SIG-M5 (cell line): ENCODE data around the gene SCAPER.

Source experiments
- DNase-seq: peaks from one replicate; lab custom pipeline; 2025; lab: John Stamatoyannopoulos, UW

Gene SCAPER

DNA sequence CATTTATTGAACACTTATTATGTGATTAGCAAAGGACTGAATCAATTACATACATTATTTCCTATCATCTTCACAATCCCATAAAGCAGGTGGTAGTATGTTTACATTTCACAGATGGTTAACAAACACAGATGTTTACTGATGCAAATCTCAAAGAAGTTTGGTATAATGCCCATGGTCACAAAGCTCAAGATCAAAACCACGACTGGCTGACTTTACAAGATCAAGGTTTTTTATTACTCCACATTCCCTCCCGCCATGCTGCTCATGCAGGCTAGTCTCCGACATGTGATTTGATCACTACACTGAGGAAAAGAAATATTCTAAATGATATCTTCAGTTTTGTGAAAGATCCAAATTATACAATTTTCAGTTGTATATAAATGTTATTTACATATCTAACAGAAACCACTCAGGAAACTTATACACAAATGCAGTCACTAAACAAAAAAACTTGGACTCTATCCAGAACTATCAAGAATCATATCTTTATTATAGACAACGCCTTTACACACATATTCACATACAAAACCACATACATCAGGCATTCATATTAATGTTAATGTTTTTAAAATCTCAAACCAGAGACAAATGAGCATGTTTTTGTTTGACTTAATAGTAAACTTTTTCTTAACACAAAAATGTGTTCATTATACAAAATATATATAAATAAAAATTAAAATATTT lies 235.5 kb downstream of the SCAPER start:
- no peak for DNase-seq

GRCh38 chr15:76668900-76669299 lies 236.2 kb downstream of the SCAPER start:
- no peak for DNase-seq

GRCh38 chr15:76667943-76668715 lies 237.0 kb downstream of the SCAPER start:
- DNase-seq: no peak

DNA sequence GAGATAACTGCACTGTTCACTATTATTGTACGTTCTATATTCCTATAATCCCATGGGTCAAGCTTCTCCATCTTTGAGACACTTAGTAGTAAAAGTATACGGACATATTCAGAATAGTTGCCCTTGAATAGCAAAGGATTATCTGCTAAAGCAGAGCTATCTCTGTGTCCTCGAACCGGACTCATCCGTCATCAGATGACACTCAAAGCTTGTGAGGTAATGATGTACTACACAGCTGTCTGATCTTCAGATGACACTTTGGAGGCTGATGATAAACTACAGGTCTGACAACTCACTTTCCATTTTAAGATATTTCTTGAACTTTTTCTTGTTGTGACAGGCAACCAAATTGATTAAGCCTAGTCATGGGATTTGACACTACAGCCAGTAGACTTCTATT lies 240.2 kb downstream of the SCAPER start:
- DNase-seq: no peak

DNA sequence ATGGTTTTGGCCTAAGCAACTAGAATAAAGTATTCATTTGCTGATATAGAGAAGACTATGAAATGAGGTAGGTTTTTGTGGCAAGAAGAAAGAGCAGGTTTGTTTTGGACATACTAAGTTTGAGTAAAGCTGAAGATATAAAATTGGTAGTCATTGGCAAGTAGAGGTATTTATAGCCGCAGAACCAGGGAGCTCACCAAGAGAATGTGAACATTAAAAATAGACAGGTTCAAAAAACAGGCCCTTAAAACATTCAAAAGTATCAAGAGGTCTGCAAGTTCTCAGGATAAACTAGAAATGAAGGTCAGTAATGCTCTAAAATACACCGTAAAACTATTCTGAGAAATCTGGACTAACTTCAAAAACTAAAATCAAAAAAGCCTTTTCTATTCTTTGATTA lies 240.7 kb downstream of the SCAPER start:
- DNase-seq: no peak

DNA sequence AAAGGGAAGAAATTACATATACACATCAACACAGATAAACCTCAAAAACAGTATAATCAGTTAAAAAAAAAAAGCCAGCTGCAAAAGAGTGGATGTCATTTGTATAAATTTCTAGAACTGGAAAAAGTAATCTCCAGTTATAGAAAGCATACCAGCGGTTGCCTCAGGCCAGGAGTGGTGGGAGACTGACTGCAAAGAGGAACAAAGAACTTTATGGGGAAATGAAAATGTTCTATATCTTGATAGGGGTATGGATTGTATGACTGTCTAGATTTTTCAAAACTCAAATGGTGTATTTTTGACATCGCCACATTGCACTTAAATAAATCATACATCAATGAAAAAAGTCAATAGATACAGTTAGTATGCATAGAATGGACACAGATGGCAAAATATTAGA lies 241.6 kb downstream of the SCAPER start:
- DNase-seq: no peak

- DNase-seq: no peak
Measured at GRCh38 chr15:76648732-76649444, 256.3 kb downstream of the SCAPER start.

DNA sequence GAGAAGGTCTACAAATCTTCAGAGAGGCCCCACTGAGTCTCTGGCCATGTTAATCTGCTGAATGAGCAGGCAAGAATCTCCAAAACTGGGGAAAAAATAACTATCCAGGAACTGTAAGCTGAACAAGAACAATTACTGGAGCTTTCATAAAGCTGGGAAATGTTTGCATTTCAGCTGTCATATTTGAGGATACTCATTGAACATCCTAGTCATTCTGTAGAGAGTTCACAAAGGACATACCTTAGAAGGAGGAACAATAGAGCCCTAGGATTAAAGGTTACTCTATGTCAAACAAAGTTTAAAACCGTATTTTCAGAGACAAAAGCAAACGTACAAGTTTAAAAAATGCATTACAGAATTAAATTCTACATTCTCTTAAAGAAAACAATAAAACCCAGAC lies 257.5 kb downstream of the SCAPER start:
- DNase-seq: no peak

DNA sequence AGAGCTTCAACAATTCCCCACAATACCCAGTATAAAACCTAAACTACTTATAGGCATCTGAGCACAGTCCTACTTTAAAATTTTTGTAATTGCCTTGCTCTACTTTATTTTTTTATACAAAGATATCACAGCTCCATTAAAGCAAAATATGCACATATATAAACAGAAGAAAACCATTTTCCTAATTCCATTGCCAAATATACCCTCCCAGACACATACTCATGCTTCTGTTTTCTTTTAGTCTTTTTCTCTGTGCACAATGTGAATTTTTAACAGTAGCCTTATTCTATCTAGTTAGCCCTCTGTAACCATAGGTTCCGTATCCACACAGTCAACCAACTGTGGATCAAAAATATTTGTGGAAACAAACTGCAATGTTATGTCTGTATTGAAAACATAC lies 260.5 kb downstream of the SCAPER start:
- DNase-seq: no peak

- no peak for DNase-seq
Measured at GRCh38 chr15:76642671-76643070, 262.5 kb downstream of the SCAPER start.

DNA sequence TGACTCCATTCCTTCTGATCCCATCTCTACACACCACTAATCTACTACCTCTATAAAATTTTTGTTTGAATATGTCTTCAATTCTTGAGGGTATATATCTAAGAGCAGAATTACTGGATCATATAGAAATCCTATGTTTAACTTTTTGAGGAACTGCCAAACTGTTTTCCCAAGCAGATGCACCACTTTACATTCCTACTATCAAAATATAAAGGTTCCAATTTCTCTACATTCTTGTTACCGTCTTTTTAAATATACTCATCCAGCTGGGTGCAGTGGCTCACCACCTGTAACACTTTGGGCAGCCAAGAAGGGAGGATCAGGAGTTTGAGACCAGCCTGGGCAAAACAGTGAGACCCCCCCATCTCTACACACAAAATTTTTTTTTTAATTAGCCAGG lies 268.0 kb downstream of the SCAPER start:
- no peak for DNase-seq

GRCh38 chr15:76636059-76636458 lies 269.1 kb downstream of the SCAPER start:
- DNase-seq: no peak

- DNase-seq: no peak
Measured at GRCh38 chr15:76626611-76627010, 278.5 kb downstream of the SCAPER start.

- no peak for DNase-seq
Measured at GRCh38 chr15:76625267-76625666, 279.9 kb downstream of the SCAPER start.

DNA sequence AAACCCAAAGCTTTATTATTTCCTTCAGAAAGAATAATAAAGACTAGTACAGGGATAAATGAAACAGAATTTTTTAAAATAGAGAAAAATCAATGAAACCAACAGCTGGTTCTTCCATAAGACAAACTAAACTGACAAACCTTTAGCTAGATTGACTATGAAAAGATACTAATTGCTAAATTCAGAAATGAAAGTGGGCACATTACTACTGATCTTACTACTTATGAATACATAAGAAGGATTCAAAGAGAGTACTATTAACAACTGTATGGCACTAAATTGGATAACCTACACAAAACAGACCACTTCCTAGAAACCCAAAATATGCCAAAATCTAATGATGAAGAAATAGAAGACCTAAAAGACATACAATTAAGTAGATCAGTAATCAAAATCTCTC lies 290.4 kb downstream of the SCAPER start:
- DNase-seq: no peak

GRCh38 chr15:76588811-76589747 lies 316.1 kb downstream of the SCAPER start:
- DNase-seq: no peak

GRCh38 chr15:76585576-76585897 lies 319.6 kb downstream of the SCAPER start:
- DNase-seq: no peak

DNA sequence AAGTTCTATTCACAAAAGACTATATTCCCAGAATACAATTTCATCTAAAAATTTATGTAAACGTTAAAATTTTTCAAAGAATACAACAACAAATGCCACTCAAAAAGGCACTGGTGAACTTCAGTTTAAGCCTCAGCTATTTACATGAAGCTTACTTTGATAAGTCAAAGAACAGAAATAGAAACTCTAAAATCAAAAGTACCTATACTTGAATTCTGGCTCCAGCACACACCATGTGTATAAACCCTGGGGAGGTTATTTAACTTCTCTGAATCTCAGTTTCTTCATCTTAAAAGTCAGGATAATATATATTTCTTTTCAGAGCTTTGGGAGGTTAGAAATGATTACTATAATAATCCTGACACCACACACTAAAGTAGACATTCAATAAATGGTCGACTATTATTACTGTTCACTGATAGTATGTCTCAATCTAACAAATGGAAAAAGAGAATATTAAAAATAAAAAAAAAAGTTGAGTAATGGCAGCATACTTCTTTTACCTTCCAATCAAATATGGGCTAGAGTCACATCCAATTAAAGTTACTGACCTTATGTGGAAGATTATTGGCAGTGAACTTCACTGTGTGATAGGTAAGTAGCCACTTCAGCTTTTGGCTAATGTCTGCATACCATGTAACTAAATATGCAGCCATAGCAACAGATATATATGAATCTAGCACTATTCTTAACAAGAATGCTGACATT lies 320.1 kb downstream of the SCAPER start:
- no peak for DNase-seq

DNA sequence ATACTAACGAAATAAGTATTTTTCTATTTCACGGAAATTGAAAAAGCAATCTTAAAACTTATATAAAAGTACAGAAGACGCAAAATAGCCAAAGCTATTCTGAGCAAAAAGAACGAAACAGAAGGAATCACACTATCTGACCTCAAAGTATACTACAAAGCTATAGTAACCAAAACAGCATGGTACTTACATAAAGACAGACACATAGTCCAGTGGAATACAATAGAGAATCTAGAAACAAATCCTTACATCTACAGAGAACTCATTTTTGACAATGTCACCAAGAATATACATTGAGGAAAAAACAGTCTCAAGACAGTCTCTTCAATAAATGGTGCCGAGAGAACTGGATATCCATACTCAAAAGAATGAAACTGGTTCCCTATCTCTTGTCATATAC lies 322.6 kb downstream of the SCAPER start:
- DNase-seq: no peak

DNA sequence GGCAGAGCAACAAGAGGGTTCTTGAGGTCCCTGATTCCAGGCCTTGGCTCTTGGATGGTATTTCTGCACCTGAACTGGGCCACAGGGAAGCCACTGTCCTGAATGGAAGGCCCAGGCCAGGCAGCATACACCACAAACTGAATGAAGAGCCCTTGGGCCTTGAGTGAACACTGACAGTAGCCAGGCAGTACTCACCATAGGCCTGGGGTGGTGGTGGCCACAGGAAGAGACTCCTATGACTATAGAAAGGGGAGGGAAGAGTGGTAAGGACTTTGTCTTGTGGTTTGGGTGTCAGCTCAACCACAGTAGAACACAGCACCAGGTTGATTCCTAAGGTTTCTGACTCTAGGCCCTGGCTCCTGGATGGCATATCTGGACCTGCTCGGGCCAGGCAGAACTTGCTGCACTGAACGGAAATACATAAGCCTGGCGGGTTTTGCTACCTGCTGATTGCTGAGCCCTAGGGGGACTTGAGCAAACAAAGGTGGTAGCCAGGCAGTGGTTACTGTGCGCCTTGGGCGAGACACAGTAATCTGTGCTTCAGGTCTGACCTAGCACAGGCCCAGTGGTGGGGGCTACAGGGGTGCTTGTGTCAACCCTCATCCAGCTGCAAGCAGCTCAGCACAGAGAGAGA lies 327.1 kb downstream of the SCAPER start:
- DNase-seq: no peak
